ENCODE results near the gene CAMTA1. TPM values are rescaled to one million over a fixed set of nuclear protein-coding genes. Genes with fewer than 3 reads are reported as not detected.

CAMTA1 gene
- total and polyA plus RNA-seq, 4 donors, result 48.1 to 140 (median 52.3) TPM

DNA sequence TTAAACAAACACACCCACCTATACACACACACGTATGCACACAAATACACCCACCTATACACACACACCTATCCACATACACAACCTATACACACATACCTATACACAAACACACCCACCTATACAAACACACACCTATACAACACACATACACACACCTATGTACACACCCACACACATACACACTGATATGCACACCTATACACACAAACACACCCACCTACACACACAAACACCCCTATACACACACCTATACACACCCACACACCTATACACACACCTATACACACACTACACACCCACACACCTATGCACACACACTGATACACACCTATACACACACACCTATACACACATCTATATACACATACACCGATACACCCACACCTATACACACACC is 870.1 kb downstream of the CAMTA1 start:
- TF ChIP-seq CTCF (IDR thresholded peaks at IDR 0.05; ENCODE audit: control extremely low read depth, extremely low read depth), result no peak
- H3K27ac ChIP-seq (ENCODE audit: low read depth in 1 of 2, low read length in 1 of 2), result no peak overlapping the region
- no peaks in the 10 kb centered on the region for H3K36me3 ChIP-seq (ENCODE audit: control insufficient read depth in 4 of 4, insufficient read depth in 4 of 4, low read length in 4 of 4)
- H3K4me1 ChIP-seq (ENCODE audit: control insufficient read depth in 5 of 5, insufficient read depth in 5 of 5, low read length in 5 of 5), result peaks cover 0 to 5% (median 0%) of the 10 kb centered on the region in 5 donors
- WGBS, 2 donors, result 95 to 98% methylated on average over 2 of the region's 2 CpGs
- H3K9me3 ChIP-seq (ENCODE audit: control insufficient read depth in 4 of 4, insufficient read depth in 3 of 4, low read length in 3 of 4), result no peaks in the 10 kb centered on the region
- ATAC-seq (ENCODE audit: insufficient read depth, low FRiP score) (no peak), DNase-seq (no peak)
- H3K9ac ChIP-seq (ENCODE audit: insufficient read depth in 1 of 2, low read length in 2 of 2), result no peak overlapping the region
- H3K4me3 ChIP-seq, result no peak overlapping the region
- H3K27me3 ChIP-seq (ENCODE audit: control insufficient read depth in 3 of 3, insufficient read depth in 3 of 3, low read length in 2 of 3), result peaks cover 0 to 2% (median 0%) of the 10 kb centered on the region in 3 donors

GRCh38 chr1:7656557-7657215 is 871.4 kb downstream of the CAMTA1 start:
- no peaks in the 10 kb centered on the region for H3K9me3 ChIP-seq (ENCODE audit: control insufficient read depth in 4 of 4, insufficient read depth in 3 of 4, low read length in 3 of 4)

GRCh38 chr1:7657287-7658016 is 872.2 kb downstream of the CAMTA1 start:
- ATAC-seq (ENCODE audit: insufficient read depth, low FRiP score) (no peak), DNase-seq (no peak)
- Histone ChIP-seq H3K4me1 (ENCODE audit: control insufficient read depth in 5 of 5, insufficient read depth in 5 of 5, low read length in 5 of 5) (no peaks in the 10 kb centered on the region), H3K9me3 (ENCODE audit: control insufficient read depth in 4 of 4, insufficient read depth in 3 of 4, low read length in 3 of 4) (no peaks in the 10 kb centered on the region), H3K27ac (ENCODE audit: low read depth in 1 of 2, low read length in 1 of 2) (no peak overlapping the region), H3K9ac (ENCODE audit: insufficient read depth in 1 of 2, low read length in 2 of 2) (no peak overlapping the region), H3K4me3 (no peak overlapping the region), H3K27me3 (ENCODE audit: control insufficient read depth in 3 of 3, insufficient read depth in 3 of 3, low read length in 2 of 3) (no peaks in the 10 kb centered on the region), H3K36me3 (ENCODE audit: control insufficient read depth in 4 of 4, insufficient read depth in 4 of 4, low read length in 4 of 4) (no peaks in the 10 kb centered on the region)
- WGBS, 2 donors, result 61 to 68% methylated on average over 17 of the region's 17 CpGs
- TF ChIP-seq CTCF (IDR thresholded peaks at IDR 0.05; ENCODE audit: control extremely low read depth, extremely low read depth), result no peak

More at GRCh38 chr1:7656557-7657215, 871.4 kb downstream of the CAMTA1 start:
- no peak for DNase-seq
- no peak overlapping the region for H3K4me3 ChIP-seq
- H3K27ac ChIP-seq (ENCODE audit: low read depth in 1 of 2, low read length in 1 of 2), result no peak overlapping the region
- H3K27me3 ChIP-seq (ENCODE audit: control insufficient read depth in 3 of 3, insufficient read depth in 3 of 3, low read length in 2 of 3), result peaks cover 0 to 2% (median 0%) of the 10 kb centered on the region in 3 donors
- no peak overlapping the region for H3K9ac ChIP-seq (ENCODE audit: insufficient read depth in 1 of 2, low read length in 2 of 2)
- TF ChIP-seq CTCF (IDR thresholded peaks at IDR 0.05; ENCODE audit: control extremely low read depth, extremely low read depth), result no peak
- no peaks in the 10 kb centered on the region for H3K4me1 ChIP-seq (ENCODE audit: control insufficient read depth in 5 of 5, insufficient read depth in 5 of 5, low read length in 5 of 5)
- no peak for ATAC-seq (ENCODE audit: insufficient read depth, low FRiP score)
- WGBS, 2 donors, result 87 to 91% methylated on average over 24 of the region's 24 CpGs
- H3K36me3 ChIP-seq (ENCODE audit: control insufficient read depth in 4 of 4, insufficient read depth in 4 of 4, low read length in 4 of 4), result no peaks in the 10 kb centered on the region

All from lung (tissue), 12 donors.